Measurements from ENCODE around the gene MAML2.
A peak's percentile ranks its signal among the peaks of the same experiment; 100 is the strongest.

The MAML2 gene

GRCh38 chr11:96265972-96266371, 77.0 kb downstream of the MAML2 start:
- DNase-seq, result no peak

DNA sequence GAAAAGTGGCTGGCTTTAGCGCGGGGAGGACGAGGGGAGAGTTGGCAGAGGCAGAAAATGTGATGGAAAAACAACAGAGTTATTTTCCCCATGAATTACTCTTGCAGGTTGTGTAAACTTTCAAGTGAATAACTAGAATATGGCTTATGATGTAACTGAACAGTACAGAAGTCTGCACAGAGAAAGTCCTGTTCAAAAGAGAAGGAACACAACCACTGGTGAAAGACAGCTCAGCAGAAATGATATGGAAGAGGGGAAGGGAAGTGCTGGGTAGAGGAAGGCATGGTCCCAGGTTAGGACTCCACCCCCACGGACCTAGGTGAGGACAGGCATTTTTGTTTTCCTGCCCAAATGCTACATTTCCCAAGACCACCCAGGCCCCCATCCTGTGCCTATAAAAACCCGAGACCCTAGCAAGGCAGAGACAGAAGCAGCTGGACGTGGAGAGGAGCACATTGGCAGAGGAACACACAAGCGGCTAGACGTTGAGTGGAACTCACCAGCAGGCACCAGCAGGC, 77.7 kb downstream of the MAML2 start:
- DNase-seq, result no peak

DNA sequence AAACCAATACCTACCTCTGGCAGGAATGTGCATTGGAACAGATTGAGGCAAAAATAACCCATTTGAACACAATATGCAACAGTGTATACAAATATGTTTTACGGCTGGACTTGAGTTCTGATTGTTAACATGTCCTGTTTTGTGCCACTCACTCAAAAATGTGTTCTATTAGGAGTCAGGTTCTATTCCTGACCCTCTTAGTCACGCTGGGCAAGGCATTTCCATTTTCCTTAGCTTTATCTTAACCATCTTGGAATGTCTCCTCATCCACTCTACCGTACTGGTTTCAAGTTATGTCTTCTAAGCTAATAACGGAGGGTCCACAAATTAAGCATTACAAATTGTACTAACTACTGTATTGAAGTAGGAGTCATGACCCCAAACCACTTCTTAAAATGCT, 78.6 kb downstream of the MAML2 start:
- DNase-seq, result no peak

DNA sequence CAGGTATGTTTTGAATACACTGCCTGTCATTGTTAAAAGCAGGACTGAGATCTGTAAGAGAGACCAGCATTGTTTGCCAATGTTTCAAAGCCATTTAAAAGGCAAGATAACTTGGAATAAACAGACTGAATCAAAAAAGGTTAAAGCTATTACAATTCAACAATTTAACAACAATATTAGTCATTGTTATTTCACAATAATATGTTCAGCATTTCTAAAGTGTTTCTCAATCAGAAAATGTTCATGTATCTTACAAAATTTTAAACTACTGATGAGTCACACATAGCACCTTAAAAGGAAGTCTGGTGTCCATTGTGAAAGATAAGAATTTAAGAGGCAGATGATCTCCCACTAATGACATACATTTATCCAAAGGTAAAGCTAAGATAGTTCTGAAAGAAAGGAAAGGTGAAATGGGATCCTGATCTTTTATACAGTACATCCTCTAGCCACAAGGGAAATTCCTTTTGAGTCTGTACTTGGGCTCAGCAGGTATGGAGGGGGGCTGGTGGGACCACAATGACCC, 79.7 kb downstream of the MAML2 start:
- no peak for DNase-seq

GRCh38 chr11:96260532-96260931, 82.5 kb downstream of the MAML2 start:
- no peak for DNase-seq

DNA sequence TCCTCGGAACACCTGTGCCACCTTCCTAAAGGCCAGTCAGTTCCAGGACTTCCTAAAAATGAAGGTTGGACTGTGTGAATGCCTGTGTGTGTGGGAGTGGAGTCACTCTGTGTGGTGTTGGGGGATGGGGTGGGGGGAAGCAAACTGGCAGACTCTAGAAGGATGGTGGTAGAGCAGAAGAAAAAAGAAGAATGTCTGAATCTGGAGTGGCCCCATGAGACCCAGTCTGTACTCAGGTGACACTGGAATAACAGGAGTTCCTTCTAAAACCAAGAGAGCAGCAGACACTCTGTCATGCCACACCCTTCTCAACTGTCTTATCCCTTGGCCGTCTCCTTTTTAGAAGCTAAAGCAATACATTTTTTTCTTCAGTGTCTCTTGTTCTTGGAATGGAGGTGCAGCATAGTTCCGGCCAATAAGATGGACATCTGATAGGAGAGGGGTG, 82.9 kb downstream of the MAML2 start:
- no peak for DNase-seq

DNA sequence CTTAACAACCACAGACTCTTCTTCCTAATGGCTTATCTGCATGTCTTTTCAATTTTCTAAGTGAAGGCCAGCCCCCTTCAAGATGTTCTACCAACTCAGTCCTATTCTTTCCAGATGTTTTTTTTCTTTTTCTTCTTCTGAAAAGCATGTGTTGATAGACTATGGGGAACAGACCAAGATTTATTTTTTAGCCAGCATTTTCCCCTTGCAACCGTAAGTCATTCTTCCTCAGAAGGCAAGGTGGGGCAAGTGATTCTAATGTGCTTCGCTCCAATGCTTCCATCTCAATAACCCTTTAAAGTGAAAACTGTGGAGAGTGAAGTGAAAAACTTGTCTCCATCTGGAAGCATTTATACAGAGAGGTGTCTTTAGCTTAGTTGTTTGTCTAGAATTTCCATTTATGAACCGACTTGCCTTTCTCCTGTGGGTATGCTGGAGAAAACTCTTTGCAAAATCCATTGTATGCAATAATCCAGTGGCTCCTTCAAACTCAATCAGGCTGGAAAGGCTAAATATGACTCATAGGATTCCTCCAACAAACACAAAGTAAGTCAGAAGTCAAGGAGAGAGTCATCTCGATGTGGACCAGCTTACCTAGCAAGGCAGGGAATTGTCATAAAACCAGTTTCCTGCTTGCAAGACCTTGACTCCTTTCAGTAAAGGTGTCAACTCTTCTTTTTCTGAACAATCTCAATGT, 83.7 kb downstream of the MAML2 start:
- DNase-seq, result no peak

GRCh38 chr11:96257972-96258934, 84.7 kb downstream of the MAML2 start:
- DNase-seq, result peak; percentile 74

DNA sequence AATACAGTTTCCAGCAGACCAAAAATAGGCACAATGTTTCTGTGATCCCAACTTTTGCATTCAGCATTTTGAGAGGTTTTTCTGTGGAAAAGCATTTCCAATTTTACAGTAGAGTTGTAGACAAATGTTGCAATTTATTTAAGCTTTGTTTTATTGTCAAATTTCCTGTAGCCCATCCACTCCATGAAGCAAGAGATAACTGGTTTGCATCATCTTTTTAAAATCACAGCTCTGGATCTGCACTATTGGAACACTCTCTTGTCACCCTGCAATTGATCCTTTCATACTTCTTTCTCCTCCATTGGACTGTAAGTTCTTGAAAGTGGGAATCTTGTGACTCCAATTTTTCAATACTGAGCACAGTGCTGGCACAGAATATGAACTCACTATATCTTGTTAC, 86.0 kb downstream of the MAML2 start:
- DNase-seq, result no peak

GRCh38 chr11:96256215-96257011, 86.6 kb downstream of the MAML2 start:
- DNase-seq, result no peak

DNA sequence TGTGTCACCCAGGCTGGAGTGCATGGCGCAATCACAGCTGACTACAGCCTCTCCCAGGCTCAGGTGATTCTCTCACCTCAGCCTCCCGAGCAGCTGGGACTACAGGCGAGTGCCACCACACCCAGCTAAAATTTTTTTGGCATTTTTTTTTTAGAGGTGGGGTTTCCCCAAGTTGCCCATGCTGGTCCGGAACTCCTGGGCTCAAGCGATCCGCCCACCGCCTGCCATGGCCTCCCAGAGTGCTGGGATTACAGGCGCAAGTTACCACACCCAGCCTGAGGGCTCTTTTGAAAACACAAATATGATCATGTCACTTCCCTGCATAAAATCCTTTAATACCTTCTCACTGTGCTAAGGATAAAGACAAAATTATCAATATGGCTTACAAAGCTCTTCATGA, 88.1 kb downstream of the MAML2 start:
- DNase-seq, result no peak

- peak; percentile 33 for DNase-seq
Observed at GRCh38 chr11:96254087-96254486, 88.9 kb downstream of the MAML2 start.

DNA sequence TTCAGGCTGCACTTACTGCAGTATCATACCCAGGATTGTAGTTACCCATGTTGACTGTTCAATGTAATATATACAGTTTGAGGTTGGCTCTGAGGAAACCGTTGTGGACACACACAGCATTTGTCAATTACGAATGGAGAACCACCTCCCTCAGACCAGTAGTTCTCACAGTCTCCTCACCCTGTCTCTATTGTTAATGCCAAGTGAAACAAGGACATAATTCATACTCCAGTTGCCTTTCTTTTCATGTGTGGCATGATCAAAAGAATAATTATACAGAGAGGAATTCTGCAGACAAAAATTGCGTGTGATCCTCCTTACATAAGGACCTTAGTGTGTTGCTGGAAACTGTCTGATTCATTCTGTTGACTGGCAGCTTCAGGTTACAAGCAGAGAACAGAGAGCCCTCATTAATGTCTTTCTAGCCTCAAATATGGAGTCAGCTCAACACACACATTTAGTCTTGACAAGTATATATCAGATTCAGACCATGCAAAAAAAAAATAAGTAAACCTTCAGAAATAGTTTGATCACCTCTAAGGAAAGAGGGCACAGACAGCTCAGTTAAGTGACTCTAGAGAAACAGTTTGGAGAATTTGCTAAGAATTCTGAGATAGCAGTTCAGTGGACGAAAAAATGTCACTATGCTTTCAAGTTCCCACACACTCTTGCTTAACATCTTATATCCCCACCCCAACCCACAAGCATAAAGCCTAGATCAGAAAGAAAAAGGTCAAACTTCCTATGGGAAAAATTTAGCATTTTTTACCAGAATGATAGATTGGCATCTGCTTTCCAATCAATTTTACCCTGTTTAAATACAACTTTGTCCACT, 96.1 kb downstream of the MAML2 start:
- DNase-seq, result no peak

DNA sequence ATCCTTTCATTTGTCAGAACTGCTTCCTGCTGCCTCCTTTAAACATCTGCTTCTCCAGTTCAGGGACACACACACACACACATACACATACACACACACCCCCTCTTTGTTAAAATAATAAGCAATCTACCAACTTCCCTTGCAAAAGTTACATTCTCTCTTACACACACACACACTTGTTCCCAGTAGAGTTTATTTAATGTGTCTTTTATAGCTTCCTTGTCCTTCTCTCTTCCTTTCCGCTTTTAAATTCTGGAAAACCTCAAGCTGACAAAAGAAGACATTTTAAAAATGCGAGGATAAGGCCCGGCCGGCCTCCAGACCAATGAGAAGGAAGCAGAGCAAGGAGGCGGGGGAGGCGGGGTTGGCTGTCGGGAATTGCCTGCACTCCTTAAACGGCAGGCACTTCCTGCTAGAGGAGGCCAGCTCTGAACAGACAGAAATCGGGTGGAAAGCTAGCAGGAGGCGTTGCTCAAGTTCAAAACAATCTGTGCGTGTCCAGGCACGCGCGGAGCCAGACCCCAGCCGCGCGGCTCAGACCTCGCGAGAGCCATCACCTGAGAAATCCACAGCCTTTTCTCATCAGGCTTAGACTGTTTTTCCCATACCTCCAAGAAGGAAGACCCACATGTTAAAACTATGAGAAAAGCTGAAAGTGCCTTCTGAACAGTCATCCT, 99.9 kb downstream of the MAML2 start:
- DNase-seq, result peak; percentile 70

- DNase-seq, result no peak
Observed at GRCh38 chr11:96242191-96242847, 100.7 kb downstream of the MAML2 start.

- no peak for DNase-seq
Observed at GRCh38 chr11:96241331-96241841, 101.6 kb downstream of the MAML2 start.

DNA sequence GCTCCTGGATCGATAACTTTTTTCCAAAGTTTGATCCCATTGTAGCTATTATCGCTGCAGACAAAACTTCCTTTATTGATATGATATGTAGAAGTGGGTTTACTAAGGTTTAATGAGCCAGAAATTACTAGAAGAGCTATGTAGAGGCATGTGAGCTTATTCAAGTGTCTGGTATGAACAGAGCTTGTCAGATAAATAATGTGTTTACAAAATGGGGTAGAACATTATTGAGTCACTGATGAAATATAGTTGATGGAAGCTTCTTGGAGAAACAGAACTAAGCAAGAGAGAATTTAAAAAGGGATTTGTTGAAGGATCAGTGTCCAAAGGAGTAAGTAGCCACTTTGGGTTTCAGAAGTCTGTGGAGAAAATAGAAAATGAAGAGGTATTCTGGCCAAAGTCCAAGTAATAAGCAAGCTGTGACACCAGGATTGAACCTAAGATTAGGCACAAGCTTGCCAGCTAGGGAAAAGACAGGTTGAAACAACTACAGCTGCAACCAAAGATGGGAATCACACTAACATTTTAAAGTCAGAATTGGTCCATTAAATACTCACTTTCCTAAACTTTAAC, 104.3 kb downstream of the MAML2 start:
- DNase-seq, result no peak

GRCh38 chr11:96237766-96238266, 105.2 kb downstream of the MAML2 start:
- no peak for DNase-seq

DNA sequence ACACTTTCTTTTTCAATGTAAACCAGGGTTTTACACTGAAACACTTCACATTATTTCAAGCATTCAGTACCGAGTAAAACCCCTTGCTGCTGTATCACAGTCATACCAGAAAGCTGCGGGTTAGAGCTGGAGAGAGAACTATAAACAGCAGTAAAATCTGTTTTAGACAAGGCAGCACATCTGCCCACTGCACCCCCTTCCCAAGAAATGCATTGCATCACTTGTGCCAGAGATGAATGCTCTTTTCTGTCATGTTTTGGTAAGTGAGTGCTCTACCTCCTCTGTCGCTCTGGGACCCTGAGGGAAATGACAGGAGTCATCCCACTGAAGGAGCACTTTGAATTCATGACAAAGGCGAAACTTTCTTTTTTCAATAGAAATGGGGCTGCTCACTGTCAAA, 107.2 kb downstream of the MAML2 start:
- no peak for DNase-seq
